GM23338 (cell line): ENCODE results near the gene PTPRZ1.

Source experiments
- EZH2 ChIP-seq: fragments of 200-600 bp; sonication (generic); IDR thresholded peaks from one replicate; pipeline ENCODE4 v1.8.0; 2017; ENCODE audit warnings: antibody characterized with exemption, mild to moderate bottlenecking, low read depth; ENCODE audit not compliant: unreplicated experiment
- EZH2phosphoT487 ChIP-seq: fragments of 200-600 bp; sonication (generic); IDR thresholded peaks from one replicate; pipeline ENCODE4 v1.8.1; 2018; ENCODE audit warnings: antibody characterized with exemption; ENCODE audit not compliant: unreplicated experiment
- POLR2AphosphoS5 ChIP-seq: IDR thresholded peaks from 2 replicates; pipeline ENCODE4 v1.6.1; 2016; ENCODE audit warnings: antibody characterized with exemption, low read depth
- ZNF114 ChIP-seq: fragments of 250-450 bp; sonication (Bioruptor Pico); IDR thresholded peaks from 2 replicates; pipeline ENCODE4 v1.5.0; 2020; ENCODE audit warnings: mild to moderate bottlenecking, moderate library complexity
- TF ChIP-seq, protein P1 (sequence below), 2 experiments: fragments of 200-600 bp in 1 of 2; sonication (generic) in 1 of 2; conservative IDR thresholded peaks; 2 replicates each; pipeline versions ENCODE4 v1.5.1 to v1.6.1; 2016 to 2017; ENCODE audit warnings: antibody characterized with exemption in 2 of 2, low read depth in 2 of 2, mild to moderate bottlenecking in 2 of 2, moderate library complexity in 1 of 2
- TF ChIP-seq, protein P2 (sequence below): IDR thresholded peaks from one replicate; pipeline ENCODE4 v1.6.1; 2018; ENCODE audit warnings: antibody characterized with exemption; ENCODE audit not compliant: unreplicated experiment
- TF ChIP-seq, protein P3 (sequence below): IDR thresholded peaks from 2 replicates; pipeline ENCODE4 v1.6.1; 2016; ENCODE audit warnings: antibody characterized with exemption

DNA sequence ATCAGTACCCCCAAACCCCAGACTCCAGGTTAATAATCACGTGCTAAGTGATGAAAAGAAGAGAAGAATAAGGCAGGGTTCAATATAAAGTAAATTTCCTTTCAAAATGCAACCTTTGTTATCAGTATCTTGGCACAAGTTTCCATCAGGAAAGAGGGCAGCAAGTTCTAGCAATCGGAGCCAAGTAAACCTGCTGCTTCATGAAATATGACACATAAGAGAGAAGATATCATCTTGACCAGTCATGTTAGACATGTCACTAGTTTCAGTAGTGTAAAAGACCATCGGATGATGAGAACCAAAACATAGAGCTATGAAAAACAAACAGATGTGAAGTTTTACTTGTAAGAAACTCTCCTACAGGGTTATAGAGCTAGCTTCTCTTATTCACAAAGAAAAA is 227.1 kb downstream of the PTPRZ1 start:
- TF ChIP-seq, protein P1, sequence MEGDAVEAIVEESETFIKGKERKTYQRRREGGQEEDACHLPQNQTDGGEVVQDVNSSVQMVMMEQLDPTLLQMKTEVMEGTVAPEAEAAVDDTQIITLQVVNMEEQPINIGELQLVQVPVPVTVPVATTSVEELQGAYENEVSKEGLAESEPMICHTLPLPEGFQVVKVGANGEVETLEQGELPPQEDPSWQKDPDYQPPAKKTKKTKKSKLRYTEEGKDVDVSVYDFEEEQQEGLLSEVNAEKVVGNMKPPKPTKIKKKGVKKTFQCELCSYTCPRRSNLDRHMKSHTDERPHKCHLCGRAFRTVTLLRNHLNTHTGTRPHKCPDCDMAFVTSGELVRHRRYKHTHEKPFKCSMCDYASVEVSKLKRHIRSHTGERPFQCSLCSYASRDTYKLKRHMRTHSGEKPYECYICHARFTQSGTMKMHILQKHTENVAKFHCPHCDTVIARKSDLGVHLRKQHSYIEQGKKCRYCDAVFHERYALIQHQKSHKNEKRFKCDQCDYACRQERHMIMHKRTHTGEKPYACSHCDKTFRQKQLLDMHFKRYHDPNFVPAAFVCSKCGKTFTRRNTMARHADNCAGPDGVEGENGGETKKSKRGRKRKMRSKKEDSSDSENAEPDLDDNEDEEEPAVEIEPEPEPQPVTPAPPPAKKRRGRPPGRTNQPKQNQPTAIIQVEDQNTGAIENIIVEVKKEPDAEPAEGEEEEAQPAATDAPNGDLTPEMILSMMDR (conservative IDR thresholded peaks at IDR 0.05; ENCODE audit: low read depth in 2 of 2): no peak
- TF ChIP-seq EZH2phosphoT487: no peak
- 0 out of 2 replicates have a peak, but pooled peaks have one; percentile 20 for TF ChIP-seq POLR2AphosphoS5
- TF ChIP-seq, protein P2, sequence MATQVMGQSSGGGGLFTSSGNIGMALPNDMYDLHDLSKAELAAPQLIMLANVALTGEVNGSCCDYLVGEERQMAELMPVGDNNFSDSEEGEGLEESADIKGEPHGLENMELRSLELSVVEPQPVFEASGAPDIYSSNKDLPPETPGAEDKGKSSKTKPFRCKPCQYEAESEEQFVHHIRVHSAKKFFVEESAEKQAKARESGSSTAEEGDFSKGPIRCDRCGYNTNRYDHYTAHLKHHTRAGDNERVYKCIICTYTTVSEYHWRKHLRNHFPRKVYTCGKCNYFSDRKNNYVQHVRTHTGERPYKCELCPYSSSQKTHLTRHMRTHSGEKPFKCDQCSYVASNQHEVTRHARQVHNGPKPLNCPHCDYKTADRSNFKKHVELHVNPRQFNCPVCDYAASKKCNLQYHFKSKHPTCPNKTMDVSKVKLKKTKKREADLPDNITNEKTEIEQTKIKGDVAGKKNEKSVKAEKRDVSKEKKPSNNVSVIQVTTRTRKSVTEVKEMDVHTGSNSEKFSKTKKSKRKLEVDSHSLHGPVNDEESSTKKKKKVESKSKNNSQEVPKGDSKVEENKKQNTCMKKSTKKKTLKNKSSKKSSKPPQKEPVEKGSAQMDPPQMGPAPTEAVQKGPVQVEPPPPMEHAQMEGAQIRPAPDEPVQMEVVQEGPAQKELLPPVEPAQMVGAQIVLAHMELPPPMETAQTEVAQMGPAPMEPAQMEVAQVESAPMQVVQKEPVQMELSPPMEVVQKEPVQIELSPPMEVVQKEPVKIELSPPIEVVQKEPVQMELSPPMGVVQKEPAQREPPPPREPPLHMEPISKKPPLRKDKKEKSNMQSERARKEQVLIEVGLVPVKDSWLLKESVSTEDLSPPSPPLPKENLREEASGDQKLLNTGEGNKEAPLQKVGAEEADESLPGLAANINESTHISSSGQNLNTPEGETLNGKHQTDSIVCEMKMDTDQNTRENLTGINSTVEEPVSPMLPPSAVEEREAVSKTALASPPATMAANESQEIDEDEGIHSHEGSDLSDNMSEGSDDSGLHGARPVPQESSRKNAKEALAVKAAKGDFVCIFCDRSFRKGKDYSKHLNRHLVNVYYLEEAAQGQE: no peak
- TF ChIP-seq EZH2: no peak
- TF ChIP-seq, protein P3, sequence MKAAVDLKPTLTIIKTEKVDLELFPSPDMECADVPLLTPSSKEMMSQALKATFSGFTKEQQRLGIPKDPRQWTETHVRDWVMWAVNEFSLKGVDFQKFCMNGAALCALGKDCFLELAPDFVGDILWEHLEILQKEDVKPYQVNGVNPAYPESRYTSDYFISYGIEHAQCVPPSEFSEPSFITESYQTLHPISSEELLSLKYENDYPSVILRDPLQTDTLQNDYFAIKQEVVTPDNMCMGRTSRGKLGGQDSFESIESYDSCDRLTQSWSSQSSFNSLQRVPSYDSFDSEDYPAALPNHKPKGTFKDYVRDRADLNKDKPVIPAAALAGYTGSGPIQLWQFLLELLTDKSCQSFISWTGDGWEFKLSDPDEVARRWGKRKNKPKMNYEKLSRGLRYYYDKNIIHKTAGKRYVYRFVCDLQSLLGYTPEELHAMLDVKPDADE: no peak
- TF ChIP-seq ZNF114 (CRISPR knock-in tag): no peak
